Ascending aorta (tissue), 2 donors: ENCODE measurements around the gene NCOA4. TPM values are rescaled to one million over a fixed set of nuclear protein-coding genes. Genes with fewer than 3 reads are reported as not detected.

ENCODE experiments used
- DNase-seq, 2 donors: peaks; one replicate each; pipeline ENCODE4 v3.0.0-alpha.2; 2019; ENCODE audit warnings: low spot score in 2 of 2
- H3K27ac ChIP-seq, 2 donors: fragments of 200-600 bp; sonication (generic); one replicate each; pipeline ENCODE4 v1.5.1; 2016 to 2017; ENCODE audit warnings: mild to moderate bottlenecking in 1 of 2
- H3K27me3 ChIP-seq: fragments of 200-600 bp; sonication (generic); one replicate; pipeline ENCODE4 v1.5.1; 2017
- H3K36me3 ChIP-seq, 2 donors: fragments of 200-600 bp; sonication (generic); one replicate each; pipeline ENCODE4 v1.5.1; 2016
- H3K4me1 ChIP-seq, 2 donors: fragments of 200-600 bp; sonication (generic); one replicate each; pipeline ENCODE4 v1.5.1; 2016 to 2017; ENCODE audit warnings: mild to moderate bottlenecking in 1 of 2
- H3K4me3 ChIP-seq, 2 donors: fragments of 200-600 bp; sonication (generic); one replicate each; pipeline ENCODE4 v1.5.1; 2016 to 2017; ENCODE audit warnings: mild to moderate bottlenecking in 1 of 2
- H3K9me3 ChIP-seq, 2 donors: fragments of 200-600 bp; sonication (generic); one replicate each; pipeline ENCODE4 v1.5.1; 2016
- intact Hi-C: fragments of 100-400 bp; cut with DNase I; formaldehyde crosslinking; loops from one replicate; pipeline ENCODE4 v1.15.1; 2023
- total RNA-seq: library from RNA; depleted of rRNA; stranded (reverse); fragments of >200 nt; gene quantifications from one replicate; pipeline ENCODE4 v1.1.0, GENCODE V29; 2016
- TF ChIP-seq, protein P1 (sequence below), 3 experiments: fragments of 200-600 bp in 2 of 3; fragments of 450-650 bp in 1 of 3; sonication (generic) in 2 of 3; IDR thresholded peaks; one replicate each; pipeline ENCODE4 v1.5.1; 2016 to 2019; ENCODE audit warnings: antibody characterized with exemption in 3 of 3, mild to moderate bottlenecking in 1 of 3, moderate library complexity in 1 of 3

Gene NCOA4
- 53.9 TPM for total RNA-seq

DNA sequence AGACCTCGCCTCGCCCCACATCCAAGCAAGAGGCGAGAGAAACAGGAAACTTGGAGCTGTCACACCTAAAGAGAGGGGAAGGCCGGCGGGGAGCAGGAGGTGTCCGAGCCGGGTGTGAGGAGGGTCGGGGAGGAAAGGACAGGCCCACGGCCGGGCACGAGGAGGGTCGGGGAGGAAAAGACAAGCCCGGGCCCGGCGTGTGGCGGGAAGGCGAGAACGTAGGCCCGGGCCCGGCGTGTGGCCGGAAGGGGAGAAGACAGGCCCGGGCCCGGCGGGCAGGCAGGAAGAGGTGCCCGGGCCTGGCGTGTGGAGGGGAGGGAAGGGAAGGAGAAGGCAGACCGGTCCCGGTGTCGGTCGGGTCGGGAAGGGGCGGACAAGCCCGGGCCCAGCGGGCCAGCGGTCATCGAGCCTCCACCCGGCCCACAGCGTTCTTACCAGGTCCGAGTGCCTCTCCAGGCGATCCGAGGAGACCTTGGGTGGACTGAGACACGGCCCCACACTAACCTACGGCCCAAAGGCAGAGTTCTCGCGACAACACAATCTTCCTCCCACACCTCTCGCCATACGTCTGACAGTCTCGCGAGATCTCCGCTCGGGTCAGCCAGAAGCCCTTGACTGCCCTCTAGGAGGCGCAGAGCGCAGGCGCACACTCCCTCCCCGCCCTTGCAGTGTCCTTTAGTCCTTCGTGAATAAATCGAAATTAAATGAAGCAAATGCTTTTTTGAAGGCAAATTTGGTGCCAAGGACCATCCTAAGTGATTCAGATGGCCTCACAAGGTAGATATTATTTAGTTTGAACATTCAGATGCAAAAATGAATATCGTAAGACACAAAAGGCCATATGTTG is at the start of gene NCOA4:
NCOA4 (minus strand) TSS at position 533 of the 847 bp plus-strand sequence. CDS start 13,943 bp downstream, outside the sequence.
- TF ChIP-seq, protein P1, sequence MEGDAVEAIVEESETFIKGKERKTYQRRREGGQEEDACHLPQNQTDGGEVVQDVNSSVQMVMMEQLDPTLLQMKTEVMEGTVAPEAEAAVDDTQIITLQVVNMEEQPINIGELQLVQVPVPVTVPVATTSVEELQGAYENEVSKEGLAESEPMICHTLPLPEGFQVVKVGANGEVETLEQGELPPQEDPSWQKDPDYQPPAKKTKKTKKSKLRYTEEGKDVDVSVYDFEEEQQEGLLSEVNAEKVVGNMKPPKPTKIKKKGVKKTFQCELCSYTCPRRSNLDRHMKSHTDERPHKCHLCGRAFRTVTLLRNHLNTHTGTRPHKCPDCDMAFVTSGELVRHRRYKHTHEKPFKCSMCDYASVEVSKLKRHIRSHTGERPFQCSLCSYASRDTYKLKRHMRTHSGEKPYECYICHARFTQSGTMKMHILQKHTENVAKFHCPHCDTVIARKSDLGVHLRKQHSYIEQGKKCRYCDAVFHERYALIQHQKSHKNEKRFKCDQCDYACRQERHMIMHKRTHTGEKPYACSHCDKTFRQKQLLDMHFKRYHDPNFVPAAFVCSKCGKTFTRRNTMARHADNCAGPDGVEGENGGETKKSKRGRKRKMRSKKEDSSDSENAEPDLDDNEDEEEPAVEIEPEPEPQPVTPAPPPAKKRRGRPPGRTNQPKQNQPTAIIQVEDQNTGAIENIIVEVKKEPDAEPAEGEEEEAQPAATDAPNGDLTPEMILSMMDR (IDR thresholded peaks at IDR 0.05), result peak; percentile 61 to 80 (median 75)
- intact Hi-C loops, result no loop called here
- Histone ChIP-seq H3K36me3 (no peaks in the 10 kb centered on the region), H3K4me3 (peak within 1 kb of the TSS; percentile 70 to 80), H3K27ac (peak within 1 kb of the TSS; percentile 88 to 93), H3K4me1 (peaks cover 0 to 24% of the 10 kb centered on the region in 2 donors), H3K9me3 (no peaks in the 10 kb centered on the region), H3K27me3 (no peaks in the 10 kb centered on the region)
- DNase-seq, result peak; percentile 89 to 98

DNA sequence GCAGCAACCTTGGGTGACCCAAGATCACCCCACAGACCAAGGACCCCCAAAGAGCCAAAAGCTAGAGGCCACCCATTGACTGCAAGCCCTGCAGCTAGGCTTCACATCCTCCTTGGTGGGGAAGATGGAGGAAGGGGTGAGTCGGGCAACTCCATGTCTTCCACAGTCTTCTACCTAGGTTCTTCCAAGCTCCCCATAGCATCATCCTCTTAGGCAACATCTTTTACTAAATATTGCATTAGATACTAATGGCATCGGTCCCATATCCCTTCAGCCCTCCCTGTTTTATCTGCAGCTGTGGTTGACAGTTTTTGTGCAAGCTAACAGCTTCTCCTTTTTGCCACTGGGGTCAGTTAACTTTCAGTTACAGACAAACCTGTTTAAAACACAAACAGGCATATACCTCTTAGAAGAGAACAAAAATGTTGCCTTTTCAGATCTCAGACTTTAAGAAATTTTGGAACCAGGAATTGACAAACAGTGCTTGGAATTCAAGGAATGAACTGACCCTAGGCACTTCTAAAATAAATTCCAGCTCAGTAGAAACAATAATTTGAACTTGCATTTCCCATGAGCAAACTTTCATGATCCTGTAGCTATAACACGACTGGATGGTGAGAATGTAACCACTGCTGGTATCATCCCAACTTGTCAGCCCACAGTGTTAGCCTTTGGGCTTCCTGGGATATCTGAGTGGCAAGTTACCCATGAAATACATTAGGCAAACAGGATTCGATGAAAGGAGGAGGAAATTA is 49.6 kb upstream of the NCOA4 start:
- no peak for DNase-seq

DNA sequence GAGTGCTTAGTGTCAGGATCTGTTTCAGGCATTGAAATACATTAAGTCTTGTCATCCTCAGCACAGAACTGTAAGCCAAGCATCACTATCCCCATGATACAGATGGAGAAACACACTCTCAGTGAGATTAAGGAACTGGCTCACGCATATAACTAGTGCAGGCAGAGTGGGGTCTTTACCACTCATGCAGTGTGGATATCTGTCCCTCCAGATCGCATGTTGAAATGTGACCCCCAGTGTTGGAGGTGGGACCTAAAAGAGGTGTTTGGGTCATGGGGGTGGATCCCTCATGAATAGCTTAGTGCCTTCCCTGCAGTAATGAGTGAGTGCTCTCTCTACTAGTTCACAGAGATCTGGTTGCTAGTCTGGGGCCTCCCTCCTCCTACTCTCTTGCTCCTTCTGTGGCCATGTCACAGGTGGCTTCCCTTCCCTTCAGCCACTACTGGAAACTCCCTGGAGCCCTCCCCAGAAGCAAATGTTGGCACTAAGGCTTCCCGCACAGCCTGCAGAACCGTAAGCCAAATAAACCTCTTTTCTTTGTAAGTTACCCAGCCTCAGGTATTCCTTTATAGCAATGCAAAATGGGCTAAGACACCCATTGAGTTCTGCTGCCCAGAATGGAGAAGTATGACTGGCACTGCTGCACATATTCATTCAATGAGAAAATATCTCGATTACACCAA is 47.4 kb upstream of the NCOA4 start:
- TF ChIP-seq, protein P1 (IDR thresholded peaks at IDR 0.05), result no peak
- DNase-seq, result no peak
- no peak overlapping the region for H3K4me3 ChIP-seq
- H3K27ac ChIP-seq, result no peak overlapping the region
- H3K9me3 ChIP-seq, result no peaks in the 10 kb centered on the region
- no peaks in the 10 kb centered on the region for H3K4me1 ChIP-seq
- intact Hi-C loops, result no loop called here
- no peaks in the 10 kb centered on the region for H3K27me3 ChIP-seq
- H3K36me3 ChIP-seq, result no peaks in the 10 kb centered on the region

More for the DNA sequence above, 49.6 kb upstream of the NCOA4 start:
- H3K36me3 ChIP-seq, result no peaks in the 10 kb centered on the region
- TF ChIP-seq, protein P1 (IDR thresholded peaks at IDR 0.05), result no peak
- H3K4me1 ChIP-seq, result no peaks in the 10 kb centered on the region
- intact Hi-C loops, result no loop called here
- H3K27ac ChIP-seq, result no peak overlapping the region
- no peaks in the 10 kb centered on the region for H3K9me3 ChIP-seq
- H3K27me3 ChIP-seq, result no peaks in the 10 kb centered on the region
- H3K4me3 ChIP-seq, result no peak overlapping the region

GRCh38 chr10:46077141-46077554 is 46.7 kb upstream of the NCOA4 start:
- Histone ChIP-seq H3K36me3 (no peaks in the 10 kb centered on the region), H3K9me3 (no peaks in the 10 kb centered on the region), H3K27me3 (no peaks in the 10 kb centered on the region), H3K27ac (no peak overlapping the region), H3K4me1 (no peaks in the 10 kb centered on the region), H3K4me3 (no peak overlapping the region)
- intact Hi-C loops, result no loop called here
- TF ChIP-seq, protein P1 (IDR thresholded peaks at IDR 0.05), result no peak
- DNase-seq, result no peak

DNA sequence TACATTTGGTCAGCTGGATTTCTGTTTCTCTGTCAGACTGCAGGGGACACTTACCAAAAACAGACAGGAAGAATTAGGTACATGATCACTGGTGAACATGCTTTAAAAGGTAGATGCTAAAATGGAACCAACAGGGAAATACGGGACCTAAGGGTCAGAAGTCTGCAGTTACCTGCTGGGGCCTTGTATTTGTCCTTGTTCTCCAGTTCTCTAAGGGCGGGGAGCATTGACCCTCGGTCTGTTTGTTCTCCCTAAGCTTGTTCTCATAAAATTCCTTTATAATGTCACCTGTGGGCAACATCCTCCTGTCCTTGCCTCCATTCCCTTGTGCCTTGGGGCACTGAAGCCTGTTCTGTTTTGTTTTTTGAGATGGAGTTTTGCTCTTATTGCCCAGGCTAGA is 45.4 kb upstream of the NCOA4 start:
- TF ChIP-seq, protein P1 (IDR thresholded peaks at IDR 0.05), result no peak
- Histone ChIP-seq H3K9me3 (no peaks in the 10 kb centered on the region), H3K4me1 (no peaks in the 10 kb centered on the region), H3K27ac (no peak overlapping the region), H3K36me3 (no peaks in the 10 kb centered on the region), H3K27me3 (no peaks in the 10 kb centered on the region), H3K4me3 (no peak overlapping the region)
- no peak for DNase-seq
- intact Hi-C loops, result no loop called here
